A673 (cell line): Measurements from ENCODE around the gene SFXN5. TPM values are rescaled to one million over a fixed set of nuclear protein-coding genes. Genes with fewer than 3 reads are reported as not detected.

Source experiments
- BruUV-seq: library from RNA; stranded (reverse); fragments of 400-500 nt; replicated peaks from 2 replicates; lab custom pipeline; 2021; lab: Mats Ljungman, UMichigan
- CTCF ChIA-PET: fragments of 300-600 bp; sonication (Branson Sonifier 250); formaldehyde crosslinking; loops from one replicate; lab custom pipeline; 2022; ENCODE audit warnings: antibody characterized with exemption; lab: Charles Lee
- POLR2A ChIA-PET: fragments of 300-600 bp; sonication (Branson Sonifier 250); formaldehyde crosslinking; loops from one replicate; lab custom pipeline; 2022; ENCODE audit warnings: antibody characterized with exemption; ENCODE audit not compliant: low non-redundant PET; lab: Charles Lee
- DNase-seq: peaks from one replicate; pipeline ENCODE4 v3.0.0-alpha.2; 2015; ENCODE audit warnings: low spot score
- H3K27ac ChIP-seq: fragments of 200-600 bp; sonication (generic); 2 replicates; pipeline ENCODE4 v1.5.1; 2016; ENCODE audit warnings: mixed run types, low read depth, mild to moderate bottlenecking, mixed read lengths, antibody characterized with exemption, low read length; ENCODE audit not compliant: poor library complexity, severe bottlenecking
- H3K27me3 ChIP-seq: fragments of 200-600 bp; sonication (generic); replicated peaks from 2 replicates; pipeline ENCODE4 v1.6.1; 2017; ENCODE audit warnings: mixed run types, low read depth, mild to moderate bottlenecking, mixed read lengths, antibody characterized with exemption, low read length; ENCODE audit not compliant: insufficient read depth, poor library complexity
- H3K36me3 ChIP-seq: fragments of 200-600 bp; sonication (generic); 2 replicates; pipeline ENCODE4 v1.6.1; 2016; ENCODE audit warnings: mixed run types, mild to moderate bottlenecking, mixed read lengths, antibody characterized with exemption, low read length; ENCODE audit not compliant: insufficient read depth, poor library complexity, severe bottlenecking
- H3K4me1 ChIP-seq: fragments of 200-600 bp; sonication (generic); 2 replicates; pipeline ENCODE4 v1.6.1; 2017; ENCODE audit warnings: mixed run types, mild to moderate bottlenecking, mixed read lengths, antibody characterized with exemption, low read length; ENCODE audit not compliant: insufficient read depth, poor library complexity, severe bottlenecking
- H3K4me3 ChIP-seq: fragments of 200-600 bp; sonication (generic); 2 replicates; pipeline ENCODE4 v1.5.1; 2016; ENCODE audit warnings: low read depth, mixed run types, mild to moderate bottlenecking, mixed read lengths, low read length; ENCODE audit not compliant: poor library complexity, severe bottlenecking
- H3K9me3 ChIP-seq: fragments of 200-600 bp; sonication (generic); 2 replicates; pipeline ENCODE4 v1.6.1; 2016; ENCODE audit warnings: mixed run types, low read depth, mild to moderate bottlenecking, mixed read lengths, antibody characterized with exemption, low read length; ENCODE audit not compliant: poor library complexity, severe bottlenecking
- CTCF ChIP-seq: fragments of 300-800, 200-600 bp; sonication (generic); conservative IDR thresholded peaks from 2 replicates; pipeline ENCODE4 v1.5.1; 2017; ENCODE audit warnings: low read depth, mild to moderate bottlenecking, antibody characterized with exemption, low read length, moderate library complexity, mixed read lengths
- EZH2 ChIP-seq: fragments of 200-600 bp; sonication (generic); IDR thresholded peaks from 2 replicates; pipeline ENCODE4 v1.6.1; 2017; ENCODE audit warnings: borderline replicate concordance, low read depth, mild to moderate bottlenecking, mixed read lengths, antibody characterized with exemption, low read length; ENCODE audit not compliant: poor library complexity, severe bottlenecking
- intact Hi-C: fragments of 100-400 bp; cut with micrococcal nuclease; formaldehyde crosslinking; loops from one replicate; pipeline ENCODE4 v1.10.0; 2022; ENCODE audit not compliant: unreplicated experiment
- total RNA-seq: library from RNA; stranded (reverse); gene quantifications from 2 replicates; pipeline ENCODE4 v1.2.3, GENCODE V29; 2021

Gene SFXN5
- total RNA-seq, 1 experiment from 2014 or later, result 23.1 TPM

- no TSS peak for BruUV-seq
- CTCF ChIA-PET, result interaction anchor here (0.5 kb wide), 1 partner anchor 206 kb away, joined by 4 read pairs; no protein-coding TSS in a partner anchor
- no peaks in the 10 kb centered on the region for H3K9me3 ChIP-seq
- no peaks in the 10 kb centered on the region for H3K36me3 ChIP-seq
- H3K4me3 ChIP-seq, result no peak overlapping the region
- intact Hi-C loops, result no loop called here
- POLR2A ChIA-PET, result no interaction called here
- H3K4me1 ChIP-seq, result no peaks in the 10 kb centered on the region
- H3K27me3 ChIP-seq, result no peaks in the 10 kb centered on the region
- TF ChIP-seq EZH2 (no peak), CTCF (no peak)
- H3K27ac ChIP-seq, result no peak overlapping the region
- DNase-seq, result no peak
Measured at GRCh38 chr2:72971036-72971435, 100.5 kb downstream of the SFXN5 start.

GRCh38 chr2:72969706-72970105 lies 101.8 kb downstream of the SFXN5 start:
- no peak overlapping the region for H3K4me3 ChIP-seq
- intact Hi-C loops, result no loop called here
- no peaks in the 10 kb centered on the region for H3K9me3 ChIP-seq
- no peaks in the 10 kb centered on the region for H3K36me3 ChIP-seq
- ChIA-PET CTCF (no interaction called here), POLR2A (no interaction called here)
- H3K4me1 ChIP-seq, result no peaks in the 10 kb centered on the region
- TF ChIP-seq CTCF, result no peak
- TF ChIP-seq EZH2, result no peak
- DNase-seq, result no peak
- no peaks in the 10 kb centered on the region for H3K27me3 ChIP-seq
- no TSS peak for BruUV-seq
- H3K27ac ChIP-seq, result no peak overlapping the region

GRCh38 chr2:72968286-72968685 lies 103.2 kb downstream of the SFXN5 start:
- Histone ChIP-seq H3K27me3 (no peaks in the 10 kb centered on the region), H3K4me3 (no peak overlapping the region), H3K36me3 (no peaks in the 10 kb centered on the region), H3K27ac (no peak overlapping the region), H3K9me3 (no peaks in the 10 kb centered on the region), H3K4me1 (no peaks in the 10 kb centered on the region)
- CTCF ChIA-PET, result no interaction called here
- no TSS peak for BruUV-seq
- POLR2A ChIA-PET, result no interaction called here
- intact Hi-C loops, result no loop called here
- no peak for DNase-seq
- no peak for TF ChIP-seq EZH2
- no peak for TF ChIP-seq CTCF
